HL-60 (cell line): ENCODE data around the gene SYT6.

ENCODE experiments used
- SPI1 ChIP-seq: IDR thresholded peaks from 2 replicates; pipeline ENCODE4 v1.6.1; 2012; ENCODE audit warnings: low read depth, mild to moderate bottlenecking, borderline replicate concordance
- TF ChIP-seq, protein P1 (sequence below): IDR thresholded peaks from one replicate; pipeline ENCODE4 v1.5.1; 2011; ENCODE audit warnings: low read length, control low read depth, inconsistent platforms; ENCODE audit not compliant: insufficient read depth
- TF ChIP-seq, protein P2 (sequence below): IDR thresholded peaks from 2 replicates; pipeline ENCODE4 v1.6.1; 2012; ENCODE audit warnings: low read depth; ENCODE audit not compliant: insufficient replicate concordance

DNA sequence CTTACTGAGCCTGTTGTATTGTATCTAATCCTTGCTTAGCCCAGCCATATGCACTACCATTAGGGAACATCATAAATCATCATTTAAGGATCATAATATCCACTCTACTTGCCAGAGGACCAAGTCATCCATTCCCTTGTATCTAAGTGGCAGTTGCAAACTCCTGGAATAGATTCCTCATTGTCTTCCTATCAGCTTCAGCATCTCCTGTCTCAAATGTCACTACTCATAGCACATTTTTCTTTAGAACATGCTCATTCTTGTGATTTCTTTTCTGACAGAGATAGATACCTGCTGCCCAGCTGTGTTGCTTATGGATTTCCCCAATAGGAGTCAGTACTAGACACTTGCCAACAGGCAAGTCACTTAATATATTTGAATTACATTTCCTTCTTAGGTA lies 90.1 kb downstream of the SYT6 start:
- TF ChIP-seq, protein P1, sequence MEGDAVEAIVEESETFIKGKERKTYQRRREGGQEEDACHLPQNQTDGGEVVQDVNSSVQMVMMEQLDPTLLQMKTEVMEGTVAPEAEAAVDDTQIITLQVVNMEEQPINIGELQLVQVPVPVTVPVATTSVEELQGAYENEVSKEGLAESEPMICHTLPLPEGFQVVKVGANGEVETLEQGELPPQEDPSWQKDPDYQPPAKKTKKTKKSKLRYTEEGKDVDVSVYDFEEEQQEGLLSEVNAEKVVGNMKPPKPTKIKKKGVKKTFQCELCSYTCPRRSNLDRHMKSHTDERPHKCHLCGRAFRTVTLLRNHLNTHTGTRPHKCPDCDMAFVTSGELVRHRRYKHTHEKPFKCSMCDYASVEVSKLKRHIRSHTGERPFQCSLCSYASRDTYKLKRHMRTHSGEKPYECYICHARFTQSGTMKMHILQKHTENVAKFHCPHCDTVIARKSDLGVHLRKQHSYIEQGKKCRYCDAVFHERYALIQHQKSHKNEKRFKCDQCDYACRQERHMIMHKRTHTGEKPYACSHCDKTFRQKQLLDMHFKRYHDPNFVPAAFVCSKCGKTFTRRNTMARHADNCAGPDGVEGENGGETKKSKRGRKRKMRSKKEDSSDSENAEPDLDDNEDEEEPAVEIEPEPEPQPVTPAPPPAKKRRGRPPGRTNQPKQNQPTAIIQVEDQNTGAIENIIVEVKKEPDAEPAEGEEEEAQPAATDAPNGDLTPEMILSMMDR, result no peak
- TF ChIP-seq, protein P2, sequence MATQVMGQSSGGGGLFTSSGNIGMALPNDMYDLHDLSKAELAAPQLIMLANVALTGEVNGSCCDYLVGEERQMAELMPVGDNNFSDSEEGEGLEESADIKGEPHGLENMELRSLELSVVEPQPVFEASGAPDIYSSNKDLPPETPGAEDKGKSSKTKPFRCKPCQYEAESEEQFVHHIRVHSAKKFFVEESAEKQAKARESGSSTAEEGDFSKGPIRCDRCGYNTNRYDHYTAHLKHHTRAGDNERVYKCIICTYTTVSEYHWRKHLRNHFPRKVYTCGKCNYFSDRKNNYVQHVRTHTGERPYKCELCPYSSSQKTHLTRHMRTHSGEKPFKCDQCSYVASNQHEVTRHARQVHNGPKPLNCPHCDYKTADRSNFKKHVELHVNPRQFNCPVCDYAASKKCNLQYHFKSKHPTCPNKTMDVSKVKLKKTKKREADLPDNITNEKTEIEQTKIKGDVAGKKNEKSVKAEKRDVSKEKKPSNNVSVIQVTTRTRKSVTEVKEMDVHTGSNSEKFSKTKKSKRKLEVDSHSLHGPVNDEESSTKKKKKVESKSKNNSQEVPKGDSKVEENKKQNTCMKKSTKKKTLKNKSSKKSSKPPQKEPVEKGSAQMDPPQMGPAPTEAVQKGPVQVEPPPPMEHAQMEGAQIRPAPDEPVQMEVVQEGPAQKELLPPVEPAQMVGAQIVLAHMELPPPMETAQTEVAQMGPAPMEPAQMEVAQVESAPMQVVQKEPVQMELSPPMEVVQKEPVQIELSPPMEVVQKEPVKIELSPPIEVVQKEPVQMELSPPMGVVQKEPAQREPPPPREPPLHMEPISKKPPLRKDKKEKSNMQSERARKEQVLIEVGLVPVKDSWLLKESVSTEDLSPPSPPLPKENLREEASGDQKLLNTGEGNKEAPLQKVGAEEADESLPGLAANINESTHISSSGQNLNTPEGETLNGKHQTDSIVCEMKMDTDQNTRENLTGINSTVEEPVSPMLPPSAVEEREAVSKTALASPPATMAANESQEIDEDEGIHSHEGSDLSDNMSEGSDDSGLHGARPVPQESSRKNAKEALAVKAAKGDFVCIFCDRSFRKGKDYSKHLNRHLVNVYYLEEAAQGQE, result no peak
- TF ChIP-seq SPI1, result no peak
